ENCODE results near the gene CHRDL2. TPM values are rescaled to one million over a fixed set of nuclear protein-coding genes. Genes with fewer than 3 reads are reported as not detected.

CHRDL2 gene
- total and polyA plus RNA-seq, 9 donors: 0.22 to 12.3 (median 2.7) TPM; not detected in 4

- 87 to 89% (median 89%) methylated on average over 9 of the region's 9 CpGs for WGBS, 3 donors
- H3K4me1 ChIP-seq (ENCODE audit: insufficient read depth): peaks cover 12% of the 10 kb centered on the region
- intact Hi-C loops (cut with DNase I): no loop called here
- no peaks in the 10 kb centered on the region for H3K36me3 ChIP-seq
- TF ChIP-seq POLR2A (IDR thresholded peaks at IDR 0.05) (no peak), EP300 (IDR thresholded peaks at IDR 0.05) (no peak)
- TF ChIP-seq, protein P1, sequence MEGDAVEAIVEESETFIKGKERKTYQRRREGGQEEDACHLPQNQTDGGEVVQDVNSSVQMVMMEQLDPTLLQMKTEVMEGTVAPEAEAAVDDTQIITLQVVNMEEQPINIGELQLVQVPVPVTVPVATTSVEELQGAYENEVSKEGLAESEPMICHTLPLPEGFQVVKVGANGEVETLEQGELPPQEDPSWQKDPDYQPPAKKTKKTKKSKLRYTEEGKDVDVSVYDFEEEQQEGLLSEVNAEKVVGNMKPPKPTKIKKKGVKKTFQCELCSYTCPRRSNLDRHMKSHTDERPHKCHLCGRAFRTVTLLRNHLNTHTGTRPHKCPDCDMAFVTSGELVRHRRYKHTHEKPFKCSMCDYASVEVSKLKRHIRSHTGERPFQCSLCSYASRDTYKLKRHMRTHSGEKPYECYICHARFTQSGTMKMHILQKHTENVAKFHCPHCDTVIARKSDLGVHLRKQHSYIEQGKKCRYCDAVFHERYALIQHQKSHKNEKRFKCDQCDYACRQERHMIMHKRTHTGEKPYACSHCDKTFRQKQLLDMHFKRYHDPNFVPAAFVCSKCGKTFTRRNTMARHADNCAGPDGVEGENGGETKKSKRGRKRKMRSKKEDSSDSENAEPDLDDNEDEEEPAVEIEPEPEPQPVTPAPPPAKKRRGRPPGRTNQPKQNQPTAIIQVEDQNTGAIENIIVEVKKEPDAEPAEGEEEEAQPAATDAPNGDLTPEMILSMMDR (IDR thresholded peaks at IDR 0.05): no peak
- DNase-seq: no peak
- H3K27me3 ChIP-seq: no peaks in the 10 kb centered on the region
- no peak overlapping the region for H3K4me3 ChIP-seq
- no peaks in the 10 kb centered on the region for H3K9me3 ChIP-seq
- no peak overlapping the region for H3K27ac ChIP-seq
Measured at GRCh38 chr11:74699615-74700396, 31.4 kb downstream of the CHRDL2 start.

DNA sequence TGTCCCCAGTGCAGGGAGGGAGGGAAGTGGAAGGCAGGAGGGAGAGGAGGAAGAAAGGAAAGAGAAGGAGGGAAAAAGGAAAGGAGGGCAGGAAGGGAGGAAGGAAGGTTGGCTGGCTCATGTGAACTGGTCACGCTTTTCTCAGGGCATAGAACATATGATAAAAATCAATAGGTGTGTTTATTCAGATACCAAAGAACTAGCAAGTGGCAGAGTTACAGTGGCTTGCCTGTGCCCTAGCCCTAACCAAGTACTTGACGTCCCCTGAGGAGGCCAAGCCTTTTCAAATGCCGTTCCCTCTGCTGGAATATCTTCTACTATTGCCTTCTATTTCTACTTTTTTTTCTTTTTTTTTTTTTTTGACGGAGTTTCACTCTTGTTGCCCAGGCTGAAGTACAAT lies 33.5 kb downstream of the CHRDL2 start:
- Histone ChIP-seq H3K4me1 (ENCODE audit: insufficient read depth) (peaks cover 12% of the 10 kb centered on the region), H3K36me3 (no peaks in the 10 kb centered on the region), H3K9me3 (no peaks in the 10 kb centered on the region), H3K27me3 (no peaks in the 10 kb centered on the region), H3K27ac (peak overlapping the region in 1 of 2 donors; percentile 47), H3K4me3 (no peak overlapping the region)
- TF ChIP-seq, protein P1 (IDR thresholded peaks at IDR 0.05): no peak
- TF ChIP-seq EP300 (IDR thresholded peaks at IDR 0.05) (no peak), POLR2A (IDR thresholded peaks at IDR 0.05) (no peak)
- WGBS, 3 donors: 84 to 92% (median 88%) methylated on average over 4 of the region's 4 CpGs
- intact Hi-C loops (cut with DNase I): no loop called here
- DNase-seq: no peak

DNA sequence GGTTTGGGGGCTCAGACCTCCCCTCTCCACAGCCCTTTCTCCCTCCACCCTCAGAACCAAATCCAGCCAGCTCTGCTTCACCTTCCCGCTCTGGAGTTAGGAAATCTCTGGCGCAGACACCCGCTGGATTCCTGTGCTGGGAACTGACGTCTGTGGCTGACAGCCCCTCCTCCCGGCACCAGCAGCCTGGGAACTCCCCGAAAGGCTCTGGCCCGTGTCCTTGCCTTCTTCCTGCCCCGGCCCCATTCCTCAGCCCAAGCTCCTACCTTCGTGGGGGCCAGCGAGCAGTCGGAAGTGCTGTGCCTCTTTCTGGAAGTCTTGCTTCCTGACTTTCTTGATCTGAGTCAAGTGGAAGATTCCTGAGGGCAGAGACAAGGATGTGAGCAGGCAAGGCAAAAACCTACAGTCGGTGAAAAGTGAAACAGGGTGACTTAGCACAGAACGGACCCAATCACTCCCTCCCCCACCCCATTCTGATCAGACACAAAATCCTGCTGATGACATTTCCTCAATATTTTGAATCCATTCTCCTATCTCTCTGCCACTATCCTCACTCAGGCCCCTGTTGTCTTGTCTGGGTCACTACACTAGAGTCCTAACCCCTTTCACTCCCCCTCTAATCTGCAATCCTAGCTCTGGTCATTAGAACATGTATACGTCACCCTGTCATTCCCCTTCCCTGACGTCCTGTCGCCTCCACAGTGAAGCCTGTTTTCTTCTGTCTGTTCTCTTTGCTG lies 34.1 kb downstream of the CHRDL2 start:
- intact Hi-C loops (cut with DNase I): no loop called here

GRCh38 chr11:74696500-74696899 lies 34.7 kb downstream of the CHRDL2 start:
- TF ChIP-seq, protein P1 (IDR thresholded peaks at IDR 0.05): no peak
- TF ChIP-seq EP300 (IDR thresholded peaks at IDR 0.05): no peak
- TF ChIP-seq POLR2A (IDR thresholded peaks at IDR 0.05): no peak
- Histone ChIP-seq H3K9me3 (no peaks in the 10 kb centered on the region), H3K4me1 (ENCODE audit: insufficient read depth) (peaks cover 12% of the 10 kb centered on the region), H3K4me3 (no peak overlapping the region), H3K36me3 (no peaks in the 10 kb centered on the region), H3K27me3 (no peaks in the 10 kb centered on the region), H3K27ac (peak overlapping the region in 1 of 2 donors; percentile 47)
- intact Hi-C loops (cut with DNase I): no loop called here
- peak in 4 of 5 donors; percentile 37 to 66 (median 58) for DNase-seq
- WGBS, 3 donors: 26 to 41% (median 26%) methylated on average over 6 of the region's 6 CpGs

More for the DNA sequence above, 34.1 kb downstream of the CHRDL2 start:
- Histone ChIP-seq H3K4me1 (ENCODE audit: insufficient read depth) (peaks cover 12% of the 10 kb centered on the region), H3K27me3 (no peaks in the 10 kb centered on the region), H3K4me3 (peak overlapping the region; percentile 10), H3K9me3 (no peaks in the 10 kb centered on the region), H3K27ac (peak overlapping the region in 1 of 2 donors; percentile 47), H3K36me3 (no peaks in the 10 kb centered on the region)
- TF ChIP-seq POLR2A (IDR thresholded peaks at IDR 0.05): peak; percentile 78
- TF ChIP-seq EP300 (IDR thresholded peaks at IDR 0.05): peak; percentile 99
- TF ChIP-seq, protein P1 (IDR thresholded peaks at IDR 0.05): no peak
- peak; percentile 83 to 93 (median 86) for DNase-seq
- 21 to 23% (median 23%) methylated on average over 16 of the region's 16 CpGs for WGBS, 3 donors

Measured in ovary (tissue), 9 donors.